Prostate gland (tissue), 2 donors: ENCODE results near the gene SON.

Experiments used
- CTCF ChIP-seq, 4 experiments: fragments of 200-600 bp in 2 of 4; fragments of 450-650 bp in 2 of 4; sonication (generic) in 2 of 4; IDR thresholded peaks; 1 replicate in 3 of 4; 2 replicates in 1 of 4; pipeline ENCODE4 v1.5.1; 2016 to 2019; ENCODE audit warnings: antibody characterized with exemption in 4 of 4, mild to moderate bottlenecking in 2 of 4, moderate library complexity in 2 of 4
- POLR2A ChIP-seq: fragments of 450-650 bp; IDR thresholded peaks from one replicate; pipeline ENCODE4 v1.6.1; 2016; ENCODE audit warnings: antibody characterized with exemption, mild to moderate bottlenecking

- no peak for TF ChIP-seq CTCF (IDR thresholded peaks at IDR 0.05)
- no peak for TF ChIP-seq POLR2A
Measured at GRCh38 chr21:33544451-33545195, 1.8 kb downstream of the SON start.
